SK-N-SH (cell line): ENCODE data around the gene POGZ. TPM values are rescaled to one million over a fixed set of nuclear protein-coding genes. Genes with fewer than 3 reads are reported as not detected.

Experiments
- CTCF ChIA-PET: fragments of 300-600, 350-600 bp; formaldehyde crosslinking; extraction: SDS; loops from one replicate; lab custom pipeline; 2021; lab: Yijun Ruan, JAX
- POLR2A ChIA-PET: fragments of 350-600 bp; sonication (Branson Sonifier 250); formaldehyde crosslinking; extraction: SDS; loops from one replicate; lab custom pipeline; 2020; ENCODE audit warnings: antibody characterized with exemption, inconsistent platforms; lab: Yijun Ruan, JAX
- DNase-seq: peaks from one replicate; pipeline ENCODE4 v3.0.0; 2012
- H2AFZ ChIP-seq: fragments of 200-600 bp; sonication (generic); 2 replicates; pipeline ENCODE4 v1.8.1; 2016; ENCODE audit warnings: antibody characterized with exemption, mild to moderate bottlenecking, low read depth
- H3F3A ChIP-seq: fragments of 200-600 bp; sonication (generic); replicated peaks from 2 replicates; pipeline ENCODE3; 2016; ENCODE audit warnings: antibody characterized with exemption, mild to moderate bottlenecking; ENCODE audit not compliant: insufficient read depth
- H3K27ac ChIP-seq, 2 experiments: fragments of 200-500 bp in 1 of 2; fragments of 200-600 bp in 1 of 2; sonication (Bioruptor generic) in 1 of 2; sonication (generic), shearing (Covaris generic) in 1 of 2; 2 replicates each; pipeline versions ENCODE4 v1.5.1 to v1.6.1; 2014 to 2016; ENCODE audit warnings: low read depth in 2 of 2, inconsistent platforms in 1 of 2, low read length in 1 of 2, mild to moderate bottlenecking in 1 of 2, mixed read lengths in 1 of 2
- H3K27me3 ChIP-seq: fragments of 200-600 bp; sonication (generic), shearing (Covaris generic); 2 replicates; pipeline ENCODE4 v1.6.1; 2016; ENCODE audit warnings: mixed run types; ENCODE audit not compliant: insufficient read depth
- H3K36me3 ChIP-seq, 2 experiments: fragments of 200-500 bp in 1 of 2; fragments of 200-600 bp in 1 of 2; sonication (Bioruptor generic) in 1 of 2; sonication (generic) in 1 of 2; replicated peaks in 1 of 2; 2 replicates each; pipeline versions ENCODE3 to v1.5.1; 2014 to 2016; ENCODE audit warnings: low read length in 1 of 2, mild to moderate bottlenecking in 1 of 2; ENCODE audit not compliant: insufficient read depth in 2 of 2, control insufficient read depth in 1 of 2
- H3K4me1 ChIP-seq, 2 experiments: fragments of 200-500 bp in 1 of 2; fragments of 200-600 bp in 1 of 2; sonication (Bioruptor generic) in 1 of 2; sonication (generic), shearing (Covaris generic) in 1 of 2; 2 replicates each; pipeline versions ENCODE4 v1.5.1 to v1.6.1; 2014 to 2016; ENCODE audit warnings: low read depth in 1 of 2, low read length in 1 of 2, mixed run types in 1 of 2; ENCODE audit not compliant: insufficient read depth in 2 of 2, control insufficient read depth in 1 of 2
- H3K4me2 ChIP-seq: fragments of 200-600 bp; sonication (generic), shearing (Covaris generic); 2 replicates; pipeline ENCODE4 v1.6.1; 2017; ENCODE audit warnings: mixed run types
- H3K4me3 ChIP-seq, 2 experiments: fragments of 200-500 bp in 1 of 2; fragments of 200-600 bp in 1 of 2; sonication (Bioruptor generic) in 1 of 2; sonication (generic), shearing (Covaris generic) in 1 of 2; 2 replicates each; pipeline versions ENCODE4 v1.5.1 to v1.8.1; 2014 to 2016; ENCODE audit warnings: low read depth in 2 of 2, inconsistent platforms in 1 of 2, low read length in 1 of 2, mild to moderate bottlenecking in 1 of 2, mixed read lengths in 1 of 2, moderate library complexity in 1 of 2
- H3K79me2 ChIP-seq: fragments of 200-600 bp; sonication (generic); 2 replicates; pipeline ENCODE4 v1.8.1; 2017; ENCODE audit warnings: mild to moderate bottlenecking; ENCODE audit not compliant: insufficient read depth
- H3K9ac ChIP-seq: fragments of 200-600 bp; sonication (generic); 2 replicates; pipeline ENCODE4 v1.6.1; 2017; ENCODE audit warnings: mixed run types
- H3K9me2 ChIP-seq: fragments of 200-600 bp; sonication (generic); 2 replicates; pipeline ENCODE4 v1.6.1; 2017; ENCODE audit warnings: mixed run types
- H3K9me3 ChIP-seq: fragments of 200-600 bp; sonication (generic); 2 replicates; pipeline ENCODE4 v1.6.1; 2017; ENCODE audit warnings: mixed run types, mild to moderate bottlenecking, moderate library complexity
- H4K20me1 ChIP-seq: fragments of 200-600 bp; sonication (generic); 2 replicates; pipeline ENCODE4 v1.6.1; 2017; ENCODE audit warnings: mild to moderate bottlenecking, mixed run types; ENCODE audit not compliant: insufficient read depth
- CHD2 ChIP-seq: fragments of 150-350 bp; IDR thresholded peaks from 2 replicates; pipeline ENCODE4 v1.6.1; 2018; ENCODE audit warnings: low read length; ENCODE audit not compliant: partially characterized antibody
- CTCF ChIP-seq: fragments of 200-600 bp; sonication (generic); IDR thresholded peaks from 2 replicates; pipeline ENCODE4 v1.6.1; 2017; ENCODE audit warnings: antibody characterized with exemption, mild to moderate bottlenecking, moderate library complexity
- ELF1 ChIP-seq: IDR thresholded peaks from 2 replicates; pipeline ENCODE4 v1.4.0; 2012
- EZH2phosphoT487 ChIP-seq: fragments of 200-600 bp; sonication (generic); IDR thresholded peaks from 2 replicates; pipeline ENCODE4 v1.6.1; 2017; ENCODE audit warnings: low read depth, mixed run types, mild to moderate bottlenecking, antibody characterized with exemption, moderate library complexity, borderline replicate concordance
- FOSL2 ChIP-seq: IDR thresholded peaks from 2 replicates; pipeline ENCODE4 v1.4.0; 2012; ENCODE audit warnings: low read depth, mild to moderate bottlenecking, moderate library complexity, borderline replicate concordance
- FOXJ3 ChIP-seq: sonication (generic); formaldehyde crosslinking; IDR thresholded peaks from 2 replicates; pipeline ENCODE4 v1.5.1; 2020; ENCODE audit warnings: mild to moderate bottlenecking, missing genetic modification reagents
- FOXM1 ChIP-seq: IDR thresholded peaks from 2 replicates; pipeline ENCODE4 v1.4.0; 2012; ENCODE audit warnings: low read depth, mild to moderate bottlenecking
- GABPA ChIP-seq: IDR thresholded peaks from 2 replicates; pipeline ENCODE4 v1.4.0; 2012; ENCODE audit warnings: low read depth, mild to moderate bottlenecking
- IRF3 ChIP-seq: fragments of 150-350 bp; IDR thresholded peaks from 2 replicates; pipeline ENCODE4 v1.6.1; 2016; ENCODE audit warnings: mild to moderate bottlenecking, low read depth, low read length
- JUND ChIP-seq: IDR thresholded peaks from 2 replicates; pipeline ENCODE4 v1.4.0; 2012
- NFIC ChIP-seq: IDR thresholded peaks from 2 replicates; pipeline ENCODE4 v1.4.0; 2012; ENCODE audit warnings: borderline replicate concordance
- NRF1 ChIP-seq: IDR thresholded peaks from 2 replicates; pipeline ENCODE4 v1.6.1; 2012; ENCODE audit warnings: low read depth, mild to moderate bottlenecking, low read length
- PBX3 ChIP-seq: IDR thresholded peaks from 2 replicates; pipeline ENCODE4; 2012
- POLR2AphosphoS5 ChIP-seq: IDR thresholded peaks from 2 replicates; pipeline ENCODE4 v1.6.1; 2012; ENCODE audit warnings: low read depth, low read length
- RAD21 ChIP-seq: IDR thresholded peaks from 2 replicates; pipeline ENCODE4 v1.6.1; 2012; ENCODE audit warnings: mild to moderate bottlenecking, low read length
- RFX5 ChIP-seq: IDR thresholded peaks from 2 replicates; pipeline ENCODE4 v1.6.1; 2012; ENCODE audit warnings: mild to moderate bottlenecking, improper control_type of control experiment, low read length
- RXRA ChIP-seq: IDR thresholded peaks from 2 replicates; pipeline ENCODE4 v1.4.0; 2012; ENCODE audit warnings: low read depth, mild to moderate bottlenecking, borderline replicate concordance
- TAF1 ChIP-seq: IDR thresholded peaks from 2 replicates; pipeline ENCODE4 v1.6.1; 2012; ENCODE audit warnings: low read depth, mild to moderate bottlenecking, low read length, moderate library complexity, borderline replicate concordance
- TCF12 ChIP-seq: IDR thresholded peaks from 2 replicates; pipeline ENCODE4 v1.4.0; 2012
- USF1 ChIP-seq: IDR thresholded peaks from 2 replicates; pipeline ENCODE4 v1.4.0; 2012; ENCODE audit warnings: low read depth, borderline replicate concordance
- YY1 ChIP-seq: IDR thresholded peaks from 2 replicates; pipeline ENCODE4 v1.4.0; 2012; ENCODE audit warnings: low read depth, mild to moderate bottlenecking
- ZBTB33 ChIP-seq: IDR thresholded peaks from 2 replicates; pipeline ENCODE4 v1.4.0; 2012; ENCODE audit warnings: low read depth, borderline replicate concordance
- WGBS: methylation state at CpG from one replicate; pipeline ENCODE4 v1.1.6; 2017; ENCODE audit warnings: low lambda C conversion rate; 5-methylcytosine and 5-hydroxymethylcytosine counted together
- polyA plus RNA-seq, 3 experiments: library from polyadenylated mRNA; depleted of rRNA; stranded (reverse); fragments of >200 nt; gene quantifications; 2 replicates each; pipeline ENCODE4 v1.2.3, GENCODE V29; 2012

Gene POGZ
- polyA plus RNA-seq, 1 of the 3 experiments (the other 2 are of a cell fraction) = 23.9 TPM

DNA sequence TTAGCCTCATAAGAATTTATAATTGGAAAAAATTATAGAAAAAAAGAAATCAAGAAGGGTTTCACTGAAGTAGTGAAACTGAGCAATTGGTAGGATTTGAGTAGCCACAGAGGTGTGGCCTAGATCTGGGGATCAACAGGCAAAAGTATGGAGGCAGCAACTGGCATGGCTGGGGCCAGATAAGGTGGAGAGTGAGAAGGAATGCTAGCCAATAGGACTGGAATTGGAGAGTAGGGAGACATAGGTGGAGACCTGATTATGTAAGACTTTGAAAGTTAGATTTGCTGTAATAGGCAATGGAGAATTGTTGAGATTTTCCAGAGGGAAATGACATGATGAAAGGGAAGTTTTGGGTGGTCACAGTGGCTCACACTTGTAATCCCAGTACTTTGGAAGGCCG is 27.3 kb upstream of the POGZ start:
- Histone ChIP-seq H3K9ac (no peak overlapping the region), H3K27me3 (no peaks in the 10 kb centered on the region), H3K36me3 (no peaks in the 10 kb centered on the region)
- ChIA-PET CTCF (no interaction called here), POLR2A (no interaction called here)
- 53% methylated on average over 1 of the region's 1 CpG for WGBS
- TF ChIP-seq GABPA (no peak), EZH2phosphoT487 (no peak), CHD2 (no peak), PBX3 (no peak), RXRA (no peak), YY1 (no peak), USF1 (no peak), RAD21 (no peak)
- TF ChIP-seq, all 33 proteins: peak for 0
- Histone ChIP-seq H3K27ac (no peak overlapping the region), H3K9me2 (no peaks in the 10 kb centered on the region), H3K9me3 (no peaks in the 10 kb centered on the region), H3F3A (no peaks in the 10 kb centered on the region), H4K20me1 (no peaks in the 10 kb centered on the region), H3K79me2 (no peaks in the 10 kb centered on the region), H3K4me3 (no peak overlapping the region), H2AFZ (no peak overlapping the region), H3K4me2 (no peak overlapping the region), H3K4me1 (no peaks in the 10 kb centered on the region)
- DNase-seq = no peak

DNA sequence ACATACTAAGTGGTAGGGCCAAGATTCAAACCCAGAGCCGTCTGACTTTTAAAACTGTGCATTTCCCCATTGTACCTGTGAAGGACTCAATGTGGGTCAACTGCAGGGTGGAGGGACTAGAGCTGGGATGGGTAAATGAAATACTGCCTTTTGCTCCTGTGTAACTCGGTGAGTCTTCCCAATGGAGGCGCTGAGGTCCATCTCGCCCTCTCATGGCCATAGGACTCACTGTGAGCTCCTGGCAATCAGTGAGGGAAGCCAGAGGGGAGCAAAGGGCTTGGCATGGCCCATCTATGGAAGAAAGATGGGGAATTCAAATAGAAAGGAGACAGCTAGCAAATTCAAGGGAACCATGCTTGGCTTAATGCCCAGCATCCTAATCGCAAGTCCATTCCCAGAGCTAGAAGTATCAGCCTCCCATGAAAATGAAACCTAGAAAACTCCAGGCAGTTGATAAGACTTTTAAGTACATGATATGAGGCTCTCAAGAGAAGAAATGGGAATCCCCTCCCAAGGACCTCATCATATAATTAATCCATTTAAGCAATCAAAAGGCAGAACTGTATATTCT is 26.5 kb upstream of the POGZ start:
- DNase-seq = no peak
- Histone ChIP-seq H3K27me3 (no peaks in the 10 kb centered on the region), H3K9me2 (no peaks in the 10 kb centered on the region), H3K36me3 (no peaks in the 10 kb centered on the region), H2AFZ (no peak overlapping the region), H4K20me1 (no peaks in the 10 kb centered on the region), H3K4me2 (no peak overlapping the region), H3K27ac (no peak overlapping the region), H3F3A (no peaks in the 10 kb centered on the region), H3K9me3 (no peaks in the 10 kb centered on the region), H3K79me2 (no peaks in the 10 kb centered on the region), H3K4me1 (no peaks in the 10 kb centered on the region), H3K4me3 (no peak overlapping the region), H3K9ac (no peak overlapping the region)
- CTCF ChIA-PET = interaction anchor here (0.9 to 1.4 kb wide), 3 partner anchors 13 to 108 kb away, joined by 3 to 5 read pairs (median 3); no protein-coding TSS in a partner anchor
- POLR2A ChIA-PET = no interaction called here
- WGBS = 60% methylated on average over 5 of the region's 5 CpGs
- no peak for TF ChIP-seq POLR2AphosphoS5
- no peak for TF ChIP-seq EZH2phosphoT487
- TF ChIP-seq RAD21 = no peak
- no peak for TF ChIP-seq RFX5
- TF ChIP-seq CTCF = no peak
- TF ChIP-seq NFIC = no peak
- TF ChIP-seq JUND = no peak
- no peak for TF ChIP-seq YY1
- TF ChIP-seq ELF1 = no peak
- no peak for TF ChIP-seq FOXM1
- no peak for TF ChIP-seq FOXJ3 (CRISPR knock-in tag)
- no peak for TF ChIP-seq NRF1
- TF ChIP-seq TAF1 = no peak
- TF ChIP-seq IRF3 = no peak
- TF ChIP-seq FOSL2 = no peak
- no peak for TF ChIP-seq TCF12
- no peak for TF ChIP-seq ZBTB33
- no peak for TF ChIP-seq USF1
